C4-2B (cell line): ENCODE measurements around the gene ERCC6L2.

Experiments used
- CTCF ChIP-seq: fragments of 450-650 bp; conservative IDR thresholded peaks from 2 replicates; pipeline ENCODE4 v1.5.1; 2017; ENCODE audit warnings: mild to moderate bottlenecking
- ZFX ChIP-seq: fragments of 450-650 bp; IDR thresholded peaks from 2 replicates; pipeline ENCODE4 v1.6.1; 2017

- TF ChIP-seq CTCF (no peak), ZFX (no peak)
Measured at GRCh38 chr9:95912773-95913172, 37.3 kb downstream of the ERCC6L2 start.
